Measurements from ENCODE around the gene IRX4.
"Not testable (repeated sequence)": the region's sequence is repeated elsewhere in the genome, so short reads cannot be mapped to it uniquely, and the experiment has no call there.

The IRX4 gene

DNA sequence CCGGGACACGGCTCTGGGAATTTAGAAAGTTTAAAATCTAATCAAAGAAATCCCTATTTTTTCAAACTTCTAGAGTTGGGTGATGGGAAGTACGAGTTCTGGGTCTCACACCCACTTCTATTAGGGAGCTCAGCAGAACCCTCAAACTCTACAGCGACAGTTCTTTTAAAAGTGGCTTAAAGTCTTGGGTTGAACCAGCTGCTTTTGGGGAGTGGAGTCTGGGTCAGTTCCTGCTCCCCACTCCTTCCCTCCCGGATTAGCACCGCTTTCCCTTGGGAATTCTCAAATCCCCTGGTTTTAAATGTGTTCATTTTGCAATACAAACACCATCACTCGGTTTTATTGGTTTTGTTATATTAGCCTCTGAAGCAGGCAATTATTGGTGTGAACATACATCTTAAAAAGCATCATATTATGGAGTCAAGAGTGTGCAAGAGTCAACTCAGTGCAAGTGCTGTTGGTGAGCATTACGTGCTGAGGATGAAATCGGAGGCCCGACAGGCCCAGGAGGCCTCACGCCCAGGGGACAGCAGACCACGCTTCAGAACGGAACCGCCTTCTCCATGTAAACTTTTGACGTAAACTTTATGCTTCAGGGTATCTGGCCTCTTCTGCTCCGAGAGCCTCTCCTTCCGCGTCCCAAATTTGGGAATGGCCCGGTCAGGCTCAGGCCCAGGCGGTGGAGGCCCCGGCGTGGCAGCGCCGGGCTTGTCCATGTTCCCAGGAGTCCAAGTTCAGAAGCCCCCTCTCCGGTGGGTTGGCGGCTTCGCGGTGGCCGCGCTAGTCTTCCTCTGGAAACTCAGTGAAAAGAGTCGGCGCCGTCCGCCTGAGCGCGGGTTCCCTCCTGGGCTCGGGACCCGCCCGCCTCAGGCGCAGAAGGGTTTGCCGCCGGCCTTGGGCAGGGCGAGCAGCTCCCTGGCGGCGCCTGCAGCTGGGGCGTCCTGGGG, 5.3 kb downstream of the IRX4 start:
- DNase-seq = no peak

DNA sequence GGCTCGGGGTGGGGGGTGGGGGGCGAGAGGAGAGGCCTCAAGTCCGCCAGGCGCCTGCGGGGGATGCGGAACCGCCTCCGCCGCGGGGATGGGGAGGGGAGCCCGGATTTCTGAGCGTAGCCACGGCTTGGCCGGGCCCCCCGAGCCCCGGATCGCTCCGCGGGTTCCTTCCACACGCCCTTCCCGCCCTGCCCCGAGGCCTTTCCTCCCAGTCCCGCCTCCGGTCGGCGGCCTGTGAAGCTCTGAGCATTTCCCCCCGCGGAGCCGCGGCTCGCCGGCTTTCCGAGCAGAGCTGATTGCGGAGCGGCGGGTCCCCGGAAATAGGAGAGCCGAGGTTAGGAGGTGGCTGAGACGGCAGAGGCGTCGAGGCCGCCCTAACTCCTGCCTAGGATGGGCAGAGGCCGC, 6.1 kb downstream of the IRX4 start:
- no peak for DNase-seq

DNA sequence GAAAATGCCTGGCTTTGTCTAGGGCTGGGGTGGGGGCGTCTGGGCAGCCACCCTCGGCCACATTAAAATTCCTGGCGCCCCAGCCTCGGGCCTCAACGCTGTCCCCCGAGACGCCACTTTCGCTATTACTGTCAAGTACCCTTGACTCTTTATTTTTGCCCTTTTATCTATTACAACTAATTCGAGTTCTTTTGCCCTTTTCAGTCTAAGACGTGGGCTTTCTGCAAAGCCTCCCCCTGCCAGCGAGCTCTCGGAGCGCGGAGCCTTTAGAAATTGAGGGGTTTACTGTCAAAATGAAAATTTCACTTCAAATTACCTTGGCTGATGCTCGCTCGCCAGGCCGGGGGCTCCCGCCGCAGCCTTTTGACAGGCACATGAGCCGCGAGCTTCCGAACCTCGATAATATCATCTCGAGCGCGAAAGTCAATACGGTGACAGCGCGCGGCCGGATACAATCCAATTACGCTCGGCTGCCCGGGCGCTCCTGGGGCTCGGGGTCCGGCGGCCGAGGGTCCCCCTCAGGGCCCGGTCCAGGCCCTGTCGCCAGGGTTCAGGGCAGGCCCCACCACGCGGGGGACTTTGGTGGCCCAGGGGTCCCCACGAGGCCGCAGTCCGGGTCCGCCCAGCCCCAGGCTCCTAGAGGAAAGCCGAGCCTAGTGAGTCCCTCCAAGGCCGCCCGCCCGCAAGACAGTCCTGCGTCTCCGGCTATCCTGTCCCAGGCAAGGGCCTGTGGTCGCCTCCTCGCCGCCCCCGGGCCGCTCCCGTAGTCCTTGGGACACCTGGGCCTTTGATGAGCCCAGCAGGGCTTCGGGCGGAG, 6.7 kb downstream of the IRX4 start:
- no peak for DNase-seq

DNA sequence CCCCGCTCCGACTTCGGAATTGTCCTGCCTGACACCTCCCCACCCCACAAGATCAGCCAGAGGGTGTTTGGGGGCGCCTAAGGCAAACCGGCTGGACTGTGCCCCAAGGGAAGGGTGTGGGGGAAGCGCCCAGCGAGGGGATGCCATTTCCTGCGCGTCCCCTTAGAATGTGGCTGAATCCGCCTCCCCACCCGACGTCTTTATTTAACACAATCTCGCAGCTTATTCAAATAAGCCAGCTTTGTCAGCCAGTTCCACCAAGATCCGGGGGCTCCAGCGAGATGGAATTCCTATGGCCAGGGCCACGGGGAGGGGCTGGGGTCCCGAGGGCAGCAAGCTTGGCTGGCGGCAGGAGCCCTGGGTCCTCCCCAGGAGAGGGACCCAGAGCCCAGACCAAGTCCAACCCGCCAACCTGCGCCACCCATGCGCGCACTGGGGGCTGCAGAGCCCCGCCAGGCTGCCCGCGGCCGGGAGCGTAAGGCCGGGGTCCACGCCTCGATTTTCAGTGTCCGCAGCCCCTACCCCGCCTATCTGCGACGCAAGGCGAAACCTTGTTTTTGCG, 7.4 kb downstream of the IRX4 start:
- no peak for DNase-seq

DNA sequence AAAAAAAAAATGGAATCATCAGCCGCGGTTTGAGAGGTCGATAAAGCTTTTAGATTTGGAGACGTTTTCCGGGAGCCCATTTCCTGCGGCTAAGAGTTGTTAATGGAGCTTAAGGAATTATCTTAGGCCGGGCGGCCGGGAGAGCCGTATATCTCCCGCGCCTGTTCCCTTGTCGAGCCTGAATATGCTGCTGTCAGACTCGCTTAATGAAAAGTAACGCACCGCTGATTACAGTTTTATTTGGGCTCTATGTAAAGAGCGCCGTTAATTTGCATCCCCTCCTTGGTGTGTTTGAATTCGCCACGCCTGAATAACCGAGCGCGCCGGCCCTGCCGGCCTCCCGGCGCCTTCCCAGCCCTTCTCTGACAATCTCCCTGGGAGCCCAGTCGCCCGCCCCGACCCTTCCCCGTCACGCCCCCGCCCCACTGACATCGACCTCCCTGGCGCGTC, 7.9 kb downstream of the IRX4 start:
- DNase-seq = peak; percentile 96

DNA sequence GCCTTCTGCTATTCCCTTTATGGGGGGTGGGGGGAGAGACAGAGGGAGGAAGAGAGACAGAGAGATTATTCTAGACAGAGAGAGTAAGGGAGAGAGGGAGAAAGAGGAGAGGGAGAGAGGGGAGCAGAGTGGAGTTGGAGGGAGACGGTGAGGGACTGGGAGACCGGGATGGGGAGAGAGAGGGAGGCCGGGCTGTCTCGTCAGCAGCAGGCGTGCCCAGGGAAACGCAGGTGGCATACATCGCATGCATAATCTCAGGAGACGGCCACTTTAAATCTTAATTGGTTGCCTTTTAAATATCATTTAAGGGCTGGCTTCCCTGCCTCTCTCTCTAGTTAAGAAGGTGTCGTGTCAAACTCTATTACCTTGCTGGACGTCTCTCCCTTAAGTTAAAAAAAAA, 8.4 kb downstream of the IRX4 start:
- DNase-seq = no peak

DNA sequence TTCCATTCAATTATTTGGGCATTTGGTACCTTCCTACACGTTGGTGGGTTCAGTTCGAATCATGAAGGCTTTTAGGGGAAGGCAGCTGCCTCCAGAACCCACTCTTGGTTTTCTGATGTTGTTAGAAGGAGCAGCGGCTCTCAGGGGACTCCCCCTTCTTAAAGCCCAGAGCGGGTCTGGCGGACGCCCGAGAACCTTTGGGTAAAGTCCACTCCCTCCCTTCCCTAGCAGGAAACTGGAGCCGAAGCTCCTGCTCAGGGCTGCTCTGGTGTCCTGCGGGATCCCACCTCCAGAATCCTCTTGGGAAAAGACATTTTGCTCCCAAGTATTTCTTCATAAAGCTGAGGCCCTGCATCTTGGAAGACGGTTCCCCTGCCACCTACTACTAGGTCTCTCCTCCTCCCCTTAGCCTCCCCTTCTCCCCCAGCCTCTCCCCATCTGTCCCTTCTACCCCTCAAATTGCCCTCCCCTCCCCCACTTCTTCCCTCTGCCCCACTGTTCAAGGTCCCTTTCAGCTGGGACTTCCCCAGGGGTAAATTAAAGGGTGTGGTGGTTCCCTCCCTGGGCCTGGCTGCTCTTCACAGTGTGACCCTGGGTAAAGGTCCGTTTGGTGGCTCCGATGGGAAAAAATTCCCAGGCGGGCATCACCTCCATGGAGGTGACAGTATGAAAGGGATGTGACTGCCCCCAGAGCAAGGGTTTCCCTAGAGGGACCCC, 9.3 kb downstream of the IRX4 start:
- DNase-seq = no peak

DNA sequence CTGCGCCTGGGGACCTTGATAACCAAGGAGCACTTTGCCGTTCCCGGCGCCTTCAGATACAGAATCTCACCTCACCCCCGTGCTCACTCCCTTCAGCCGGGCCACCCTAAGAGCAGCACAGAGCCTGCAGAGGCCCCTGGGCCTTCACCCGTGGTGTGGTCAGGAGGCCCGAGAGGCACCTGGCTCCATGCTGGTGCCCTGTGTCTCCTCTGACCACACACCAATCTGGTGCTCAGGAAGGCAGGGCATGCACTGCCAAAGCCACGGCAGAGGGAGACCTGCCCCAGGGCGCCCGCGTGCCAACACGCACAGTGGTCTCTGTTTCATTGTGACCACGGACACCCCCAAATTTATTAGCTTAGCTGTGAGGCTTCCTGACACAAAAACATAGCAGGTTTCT, 11.3 kb downstream of the IRX4 start:
- DNase-seq = no peak

DNA sequence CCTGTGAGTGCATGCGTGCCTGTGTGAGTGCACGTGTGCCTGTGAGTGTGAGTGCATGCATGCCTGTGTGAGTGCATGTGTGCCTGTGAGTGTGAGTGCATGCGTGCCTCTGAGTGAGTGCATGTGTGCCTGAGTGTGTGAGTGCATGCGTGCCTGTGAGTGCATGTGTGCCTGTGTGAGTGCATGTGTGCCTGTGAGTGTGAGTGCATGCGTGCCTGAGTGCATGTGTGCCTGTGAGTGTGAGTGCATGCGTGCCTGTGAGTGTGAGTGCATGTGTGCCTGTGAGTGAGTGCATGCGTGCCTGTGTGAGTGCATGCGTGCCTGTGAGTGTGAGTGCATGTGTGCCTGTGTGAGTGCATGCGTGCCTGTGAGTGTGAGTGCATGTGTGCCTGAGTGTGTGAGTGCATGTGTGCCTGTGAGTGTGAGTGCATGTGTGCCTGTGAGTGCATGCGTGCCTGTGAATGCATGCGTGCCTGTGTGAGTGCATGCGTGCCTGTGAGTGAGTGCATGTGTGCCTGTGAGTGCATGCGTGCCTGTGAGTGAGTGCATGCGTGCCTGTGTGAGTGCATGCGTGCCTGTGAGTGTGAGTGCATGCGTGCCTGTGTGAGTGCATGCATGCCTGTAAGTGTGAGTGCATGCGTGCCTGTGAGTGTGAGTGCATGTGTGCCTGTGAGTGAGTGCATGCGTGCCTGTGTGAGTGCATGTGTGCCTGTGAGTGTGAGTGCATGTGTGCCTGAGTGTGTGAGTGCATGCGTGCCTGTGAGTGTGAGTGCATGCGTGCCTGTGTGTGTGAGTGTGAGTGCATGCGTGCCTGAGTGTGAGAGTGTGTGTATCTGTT, 12.1 kb downstream of the IRX4 start:
- not testable (repeated sequence) for DNase-seq

DNA sequence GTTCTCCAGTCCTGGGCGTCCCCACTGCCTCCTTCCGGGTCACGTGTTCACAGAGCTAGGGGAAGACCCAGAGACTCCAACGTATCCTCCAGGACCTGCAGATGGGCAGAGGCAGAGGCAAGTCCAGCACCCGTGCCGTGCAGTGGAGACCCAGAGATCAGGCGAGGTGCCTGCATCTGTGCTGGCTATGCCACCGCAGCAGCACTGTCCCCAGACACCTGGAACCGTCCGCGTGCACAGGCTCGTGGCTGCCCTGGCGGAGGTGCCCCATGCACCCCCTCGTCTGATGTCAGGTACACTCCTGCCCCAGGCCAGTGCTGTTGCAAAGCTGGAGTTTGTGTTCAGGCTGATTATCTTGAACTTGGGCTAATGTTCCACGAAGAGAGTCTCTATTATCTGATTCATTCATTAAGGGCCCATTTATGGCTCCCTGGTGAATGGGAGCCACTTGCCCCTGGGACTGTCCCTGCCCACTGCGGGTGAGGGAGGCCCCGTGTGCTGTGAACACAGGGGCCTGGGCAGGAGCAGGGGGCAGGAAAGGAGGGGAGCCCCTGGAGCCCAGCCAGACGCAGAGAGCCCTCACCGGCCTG, 13.7 kb downstream of the IRX4 start:
- DNase-seq = no peak

DNA sequence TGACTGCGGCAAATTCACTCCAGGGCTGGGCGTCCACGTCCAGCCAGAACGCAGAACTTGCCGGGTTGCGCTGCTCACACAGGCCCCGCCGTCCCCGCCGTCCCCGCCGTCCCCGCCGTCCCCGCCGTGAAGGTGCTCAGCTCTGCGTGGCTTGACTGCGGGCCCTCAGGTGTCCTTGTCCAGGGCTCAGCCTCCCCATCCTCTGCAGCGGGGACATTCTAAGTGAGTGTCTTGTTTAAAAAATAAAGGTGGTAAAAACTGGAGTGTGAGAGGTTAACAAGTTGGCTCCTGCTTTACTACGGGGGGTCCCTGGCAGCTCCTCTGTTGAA, 14.9 kb downstream of the IRX4 start:
- DNase-seq = no peak

DNA sequence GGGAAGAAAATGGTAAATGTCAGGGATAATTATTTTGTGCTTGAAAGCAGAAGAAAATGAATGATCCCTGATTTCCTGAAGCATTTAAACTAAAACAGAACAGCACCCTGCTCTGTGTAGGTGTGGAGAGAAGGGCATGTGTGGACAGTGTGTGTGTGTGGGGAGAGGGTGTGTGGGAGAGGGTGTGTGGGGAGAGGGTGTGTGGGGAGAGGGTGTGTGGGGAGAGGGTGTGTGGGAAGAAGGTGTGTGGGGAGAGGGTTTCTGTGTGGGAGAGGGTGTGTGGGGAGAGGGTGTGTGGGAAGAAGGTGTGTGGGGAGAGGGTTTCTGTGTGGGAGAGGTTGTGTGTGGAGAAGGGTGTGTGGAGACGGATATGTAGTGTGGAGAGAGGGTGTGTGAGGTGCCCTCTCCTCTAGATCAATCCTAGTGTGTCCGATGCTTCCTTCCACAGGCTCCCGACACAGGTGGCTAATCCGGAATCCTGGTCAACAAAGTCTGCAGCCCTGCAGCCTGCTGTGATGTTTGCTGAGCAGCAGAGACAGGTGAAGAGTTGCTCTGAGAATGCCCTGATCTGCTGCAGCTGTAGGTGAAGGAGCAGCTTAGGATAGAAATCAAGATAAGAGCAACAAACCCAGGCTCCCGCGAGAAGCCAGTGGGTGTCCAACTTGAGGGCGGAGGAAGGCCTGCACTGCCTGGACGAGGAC, 15.5 kb downstream of the IRX4 start:
- no peak for DNase-seq

DNA sequence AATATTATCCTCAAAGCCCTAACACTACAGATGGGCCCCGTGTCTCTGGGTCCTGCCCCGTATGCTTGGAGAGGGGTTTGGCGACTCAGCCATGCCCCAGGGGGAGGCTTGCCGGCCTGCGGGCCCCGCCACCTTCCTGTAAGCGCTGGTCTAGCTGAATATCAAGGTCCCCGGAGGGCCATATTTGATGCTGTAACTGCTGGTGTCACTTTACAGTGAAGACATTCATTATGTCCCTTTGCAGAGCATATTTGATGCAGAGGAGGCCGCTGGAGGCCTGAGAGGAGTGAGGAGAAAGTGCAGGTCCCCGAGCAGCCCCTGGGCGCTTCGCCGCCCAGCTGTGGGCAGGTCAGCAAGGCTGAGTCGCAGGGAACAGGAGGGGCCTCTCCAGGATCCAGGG, 16.8 kb downstream of the IRX4 start:
- DNase-seq = no peak

DNA sequence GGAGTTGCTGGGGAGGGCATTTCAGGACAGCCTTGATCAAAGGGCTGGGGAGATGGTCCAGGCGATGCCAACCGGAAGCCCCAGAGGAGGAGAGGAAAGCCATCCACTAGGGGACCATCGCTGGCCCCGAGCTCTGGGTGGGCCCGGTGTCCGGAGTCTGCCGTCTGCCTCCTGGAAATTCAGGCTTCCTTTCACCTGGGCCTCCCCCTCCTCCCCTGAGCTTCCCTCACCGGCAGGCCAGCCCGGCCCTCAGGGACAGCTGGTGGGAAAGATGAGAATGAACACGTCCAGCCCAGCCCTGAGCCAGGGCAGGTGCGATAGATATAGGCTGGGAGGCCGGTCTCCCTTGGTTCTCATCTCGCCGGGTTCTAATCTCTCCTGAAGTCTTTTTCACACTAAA, 17.2 kb downstream of the IRX4 start:
- no peak for DNase-seq

DNA sequence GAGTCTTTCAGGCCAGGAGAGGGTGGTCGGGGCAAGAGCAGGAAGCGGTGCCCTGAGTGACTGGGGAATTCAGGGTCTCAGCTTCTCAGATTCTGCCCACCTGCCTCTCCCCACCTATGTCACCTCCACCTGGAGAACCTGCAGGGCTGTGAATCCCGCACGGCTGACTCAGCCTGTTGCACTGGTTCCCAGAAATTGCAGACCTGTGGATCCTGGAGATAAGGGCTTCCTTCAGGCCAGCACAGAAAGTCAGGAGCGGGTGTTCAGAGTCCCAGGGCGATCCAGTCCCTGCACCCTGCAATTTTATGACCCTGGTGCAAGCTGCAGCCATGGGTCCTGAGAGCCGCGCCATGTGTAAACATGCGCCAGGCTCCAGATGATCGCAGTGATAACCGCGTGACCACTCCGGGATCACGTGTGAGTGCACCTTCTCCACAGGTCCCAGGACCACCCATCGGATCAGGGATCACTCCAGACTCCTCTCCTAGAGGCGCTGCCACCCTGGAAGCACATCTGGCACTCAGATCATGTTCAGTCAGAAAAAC, 17.8 kb downstream of the IRX4 start:
- DNase-seq = no peak

DNA sequence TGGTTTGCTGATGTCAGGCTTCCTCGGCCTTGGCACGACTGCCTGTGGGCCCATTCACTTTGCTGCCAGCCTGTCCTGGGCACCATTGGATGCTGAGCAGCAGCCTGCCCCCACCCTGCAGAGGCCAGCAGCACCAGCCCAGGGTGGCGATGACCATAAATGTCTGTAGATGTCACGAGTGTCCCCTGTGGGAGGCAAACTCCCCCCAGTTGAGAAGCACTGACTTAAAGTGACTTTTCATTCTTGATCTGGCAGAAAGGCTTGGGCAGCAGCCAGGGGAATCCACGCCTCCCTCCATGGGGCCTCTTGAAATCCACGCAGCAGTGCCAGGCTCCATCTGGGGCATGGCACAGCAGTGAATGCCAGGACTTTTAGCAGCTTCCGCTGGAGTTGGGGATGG, 21.8 kb downstream of the IRX4 start:
- no peak for DNase-seq

DNA sequence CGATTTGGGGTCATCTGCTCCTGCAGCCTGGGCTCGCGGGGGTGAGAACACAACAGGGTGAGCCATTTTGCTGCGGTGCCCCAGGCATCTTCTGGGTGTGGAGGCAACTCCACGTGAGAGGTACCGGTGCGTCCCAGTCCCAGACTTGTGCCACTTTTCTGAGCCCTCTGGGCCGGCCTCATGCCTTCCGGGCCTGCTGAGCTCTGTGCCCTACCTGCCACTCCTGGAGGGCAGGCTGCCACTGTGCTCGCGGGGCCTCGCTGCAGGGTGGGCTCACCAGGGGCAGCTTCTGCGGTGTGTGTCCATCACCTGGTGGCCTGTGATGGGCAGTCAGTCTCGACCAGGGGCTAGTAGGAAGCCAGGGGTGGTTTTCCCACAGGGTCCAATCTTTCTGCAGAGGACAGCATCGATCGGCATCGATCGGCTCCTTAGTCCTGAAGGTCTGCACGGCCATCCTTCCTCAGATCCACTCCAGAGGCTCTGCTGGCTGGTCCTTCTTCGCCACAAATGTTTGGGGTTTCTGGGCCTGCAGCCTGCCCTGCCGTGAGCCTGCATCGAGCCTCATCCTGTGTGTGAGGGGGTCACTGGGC, 22.6 kb downstream of the IRX4 start:
- DNase-seq = no peak

DNA sequence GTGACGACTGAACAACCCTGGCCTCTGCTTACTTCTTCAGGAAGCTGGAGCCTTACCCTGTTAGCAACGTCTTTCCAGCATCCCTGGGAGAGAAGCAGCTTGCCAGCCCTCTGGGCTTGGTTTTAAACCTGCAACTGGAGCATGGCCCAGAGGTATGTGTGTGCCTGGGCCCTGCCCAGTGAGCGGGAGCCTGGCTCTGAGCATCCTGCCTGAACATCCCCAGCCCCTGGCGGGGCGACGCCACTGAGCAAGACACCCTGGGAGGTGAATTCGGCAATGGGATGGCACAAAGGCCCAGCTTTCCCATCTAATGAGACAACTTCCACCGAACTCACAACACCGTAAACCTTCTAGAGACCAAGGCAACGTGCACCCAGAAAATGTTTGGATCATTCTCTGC, 23.6 kb downstream of the IRX4 start:
- DNase-seq = no peak

DNA sequence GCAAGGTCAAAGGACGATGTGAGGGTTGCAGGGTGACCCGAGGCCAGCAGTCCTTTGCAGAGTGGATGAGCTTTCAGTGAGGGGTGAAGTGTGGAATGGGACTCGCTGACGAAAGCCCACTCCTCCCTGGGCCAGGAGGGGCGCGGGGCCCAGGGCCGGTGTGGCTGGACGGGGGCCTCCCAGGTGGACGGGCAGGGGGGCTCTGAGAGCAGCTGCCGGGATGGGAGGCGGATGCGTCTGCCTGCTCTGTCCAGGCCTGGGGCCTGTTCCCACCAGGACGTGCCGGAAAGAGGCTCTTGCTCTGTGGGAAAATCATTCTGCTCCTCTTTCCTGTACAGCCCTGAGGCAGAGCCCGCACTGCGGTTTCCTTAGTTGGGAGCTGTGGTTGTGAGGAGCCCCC, 24.3 kb downstream of the IRX4 start:
- DNase-seq = no peak

DNA sequence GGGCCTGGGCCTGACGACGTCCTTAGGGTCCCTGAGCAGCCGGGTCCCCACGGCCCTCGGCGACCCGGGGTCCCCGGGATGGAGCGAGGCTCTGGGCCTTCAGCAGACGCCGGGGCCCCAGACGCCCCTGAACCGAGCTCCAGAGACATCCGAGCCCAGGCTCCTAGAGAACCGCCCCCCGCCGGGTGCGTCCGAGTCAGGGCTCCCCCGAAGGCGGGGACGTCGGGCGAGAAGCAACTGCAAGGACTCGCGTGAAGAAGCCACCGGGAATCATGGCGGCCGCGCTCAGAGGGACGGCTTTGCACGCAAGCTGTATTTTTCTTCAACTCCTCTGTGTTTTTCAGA, 25.5 kb downstream of the IRX4 start:
- no peak for DNase-seq

All from NCI-H526 treated with DMSO at 0.1 percent for 48 hours (cell line).